HepG2 (cell line): ENCODE results near the gene USP5. TPM values are rescaled to one million over a fixed set of nuclear protein-coding genes. Genes with fewer than 3 reads are reported as not detected.
A peak's percentile ranks its signal among the peaks of the same experiment; 100 is the strongest.

Experiments used
- FOXA1 ChIP-seq, 2 experiments: fragments of 450-650 bp in 1 of 2; sonication (generic) in 1 of 2; formaldehyde crosslinking in 1 of 2; IDR thresholded peaks; 2 replicates each; pipeline versions ENCODE4 v1.4.0 to v1.6.1; 2016 to 2020; ENCODE audit warnings: missing genetic modification reagents in 1 of 2
- GPN1 ChIP-seq: sonication (generic); formaldehyde crosslinking; IDR thresholded peaks from 2 replicates; pipeline ENCODE4 v1.5.1; 2020; ENCODE audit warnings: missing genetic modification reagents, borderline replicate concordance
- HOXA5 ChIP-seq: sonication (generic); formaldehyde crosslinking; IDR thresholded peaks from 2 replicates; pipeline ENCODE4 v1.4.0; 2020; ENCODE audit warnings: missing genetic modification reagents
- MAF1 ChIP-seq: sonication (generic); formaldehyde crosslinking; IDR thresholded peaks from 2 replicates; pipeline ENCODE4 v1.5.0; 2020; ENCODE audit warnings: missing genetic modification reagents, borderline replicate concordance
- PHF21A ChIP-seq: sonication (generic); formaldehyde crosslinking; IDR thresholded peaks from 2 replicates; pipeline ENCODE4 v1.5.0; 2020; ENCODE audit warnings: mild to moderate bottlenecking, missing genetic modification reagents
- RBFOX2 ChIP-seq: fragments of 200-400 bp; formaldehyde crosslinking; IDR thresholded peaks from 2 replicates; pipeline ENCODE4 v1.6.1; 2017; ENCODE audit warnings: low read depth, mild to moderate bottlenecking, low read length
- ZFP62 ChIP-seq: sonication (generic); formaldehyde crosslinking; IDR thresholded peaks from 2 replicates; pipeline ENCODE4 v1.4.0; 2020; ENCODE audit warnings: missing genetic modification reagents
- ZNF136 ChIP-seq: sonication (generic); formaldehyde crosslinking; IDR thresholded peaks from 2 replicates; pipeline ENCODE4 v1.8.1; 2022; ENCODE audit warnings: low read depth, mild to moderate bottlenecking, moderate library complexity, missing genetic modification reagents
- ZNF160 ChIP-seq: sonication (generic); formaldehyde crosslinking; IDR thresholded peaks from 2 replicates; pipeline ENCODE4 v1.8.0; 2022; ENCODE audit warnings: mild to moderate bottlenecking, inconsistent platforms, missing genetic modification reagents
- ZNF180 ChIP-seq: sonication (generic); formaldehyde crosslinking; IDR thresholded peaks from 2 replicates; pipeline ENCODE4 v1.4.0; 2020; ENCODE audit warnings: low read depth, missing genetic modification reagents, borderline replicate concordance
- ZNF30 ChIP-seq: sonication (generic); formaldehyde crosslinking; IDR thresholded peaks from 2 replicates; pipeline ENCODE4 v1.5.0; 2020; ENCODE audit warnings: mild to moderate bottlenecking, missing genetic modification reagents
- ZNF343 ChIP-seq: sonication (generic); formaldehyde crosslinking; IDR thresholded peaks from 2 replicates; pipeline ENCODE4 v1.4.0; 2020; ENCODE audit warnings: mild to moderate bottlenecking, missing genetic modification reagents
- ZNF558 ChIP-seq: sonication (generic); formaldehyde crosslinking; IDR thresholded peaks from 2 replicates; pipeline ENCODE4 v1.9.0; 2022; ENCODE audit warnings: mild to moderate bottlenecking, missing genetic modification reagents, borderline replicate concordance
- ZNF605 ChIP-seq: sonication (generic); formaldehyde crosslinking; IDR thresholded peaks from 2 replicates; pipeline ENCODE4 v1.8.0; 2022; ENCODE audit warnings: mild to moderate bottlenecking, missing genetic modification reagents
- ZNF703 ChIP-seq: sonication (generic); formaldehyde crosslinking; IDR thresholded peaks from 2 replicates; pipeline ENCODE4 v1.5.1; 2020; ENCODE audit warnings: missing genetic modification reagents, mild to moderate bottlenecking, moderate library complexity, borderline replicate concordance
- polyA plus RNA-seq, 8 experiments: library from polyadenylated mRNA; depleted of rRNA in 3 of 8; stranded (reverse) in 7 of 8; unstranded in 1 of 8; fragments of >200 nt; fragmentation: Illumina TruSeq in 4 of 8; extraction: Trizol in 4 of 8; gene quantifications; 2 replicates each; pipeline versions ENCODE4 v1.2.1 to v1.2.3, GENCODE V29; 2011 to 2016; ENCODE audit warnings: low read depth in 4 of 8, missing spikeins in 1 of 8, mixed read lengths in 1 of 8; ENCODE audit not compliant: insufficient read depth in 1 of 8
- total RNA-seq, 5 experiments: library from RNA; depleted of rRNA; stranded (reverse); fragments of >200 nt; fragmentation: Illumina TruSeq; extraction: Trizol; gene quantifications; 2 replicates each; pipeline ENCODE4 v1.2.3, GENCODE V29; 2016; ENCODE audit warnings: low read depth in 1 of 5
- TF ChIP-seq, protein P1 (sequence below): sonication (generic); formaldehyde crosslinking; IDR thresholded peaks from 2 replicates; pipeline ENCODE4 v1.4.0; 2020; ENCODE audit warnings: mild to moderate bottlenecking, low read depth, missing genetic modification reagents
- TF ChIP-seq, protein P2 (sequence below): fragments of 450-650 bp; IDR thresholded peaks from 2 replicates; pipeline ENCODE4 v1.6.1; 2016
- TF ChIP-seq, protein P3 (sequence below): sonication (generic); formaldehyde crosslinking; IDR thresholded peaks from 2 replicates; pipeline ENCODE4 v1.8.1; 2023; ENCODE audit warnings: mild to moderate bottlenecking, moderate library complexity, missing genetic modification reagents
- TF ChIP-seq, protein P4 (sequence below): sonication (generic); formaldehyde crosslinking; IDR thresholded peaks from 2 replicates; pipeline ENCODE4 v1.4.0; 2020; ENCODE audit warnings: missing genetic modification reagents, mild to moderate bottlenecking, borderline replicate concordance
- TF ChIP-seq, protein P5 (sequence below): sonication (generic); formaldehyde crosslinking; IDR thresholded peaks from 2 replicates; pipeline ENCODE4 v1.4.0; 2020; ENCODE audit warnings: missing genetic modification reagents

The USP5 gene
- total and polyA plus RNA-seq, 2 of the 13 experiments (the other 11 are each of a cell fraction or from before 2014, with no cell fraction given), result 39.6 to 56.0 TPM

DNA sequence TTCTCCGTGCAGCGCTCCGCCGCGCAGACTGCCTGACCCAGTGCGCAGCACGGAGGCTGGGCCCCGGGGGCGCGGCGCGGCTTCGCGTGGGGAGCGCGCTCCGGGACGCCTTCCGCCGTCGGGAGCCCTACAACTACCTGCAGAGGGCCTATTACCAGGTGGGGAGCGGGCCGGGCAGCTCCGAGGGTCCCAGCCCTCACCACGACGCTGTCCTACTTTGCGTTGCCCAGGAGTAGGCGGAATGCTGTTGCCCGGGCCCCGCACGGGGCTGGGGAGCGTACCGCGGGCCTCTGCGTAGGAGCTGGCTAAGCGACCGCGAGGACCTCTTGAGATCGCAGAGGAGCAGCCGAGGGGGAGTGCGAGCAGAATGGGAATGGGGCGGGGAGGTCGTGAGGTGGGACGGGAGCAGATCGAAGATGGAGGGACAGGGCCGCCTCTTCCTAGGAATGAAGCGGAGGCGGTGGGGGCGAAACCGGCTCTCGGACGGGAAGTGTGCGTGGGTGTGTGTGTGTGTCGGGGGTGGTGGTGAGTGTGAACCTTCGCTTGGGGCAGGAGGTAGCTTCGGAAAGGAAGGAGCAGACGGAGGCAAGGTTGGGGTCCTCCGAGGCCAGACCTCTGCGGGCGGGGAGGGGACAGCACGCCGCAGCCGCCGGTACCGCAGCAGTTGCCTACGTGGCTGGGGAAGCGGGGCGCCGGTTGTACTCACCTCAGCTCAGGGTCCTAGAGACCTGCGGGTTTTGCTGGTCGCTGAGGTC lies 23.0 kb upstream of the USP5 start (continued):
- TF ChIP-seq, protein P1, sequence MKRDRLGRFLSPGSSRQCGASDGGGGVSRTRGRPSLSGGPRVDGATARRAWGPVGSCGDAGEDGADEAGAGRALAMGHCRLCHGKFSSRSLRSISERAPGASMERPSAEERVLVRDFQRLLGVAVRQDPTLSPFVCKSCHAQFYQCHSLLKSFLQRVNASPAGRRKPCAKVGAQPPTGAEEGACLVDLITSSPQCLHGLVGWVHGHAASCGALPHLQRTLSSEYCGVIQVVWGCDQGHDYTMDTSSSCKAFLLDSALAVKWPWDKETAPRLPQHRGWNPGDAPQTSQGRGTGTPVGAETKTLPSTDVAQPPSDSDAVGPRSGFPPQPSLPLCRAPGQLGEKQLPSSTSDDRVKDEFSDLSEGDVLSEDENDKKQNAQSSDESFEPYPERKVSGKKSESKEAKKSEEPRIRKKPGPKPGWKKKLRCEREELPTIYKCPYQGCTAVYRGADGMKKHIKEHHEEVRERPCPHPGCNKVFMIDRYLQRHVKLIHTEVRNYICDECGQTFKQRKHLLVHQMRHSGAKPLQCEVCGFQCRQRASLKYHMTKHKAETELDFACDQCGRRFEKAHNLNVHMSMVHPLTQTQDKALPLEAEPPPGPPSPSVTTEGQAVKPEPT (CRISPR knock-in tag), result 0 out of 2 replicates have a peak, but pooled peaks have one; percentile 19
- TF ChIP-seq ZNF30 (CRISPR knock-in tag) (no peak), RBFOX2 (peak; percentile 90), FOXA1 (IDR thresholded peaks at IDR 0.05) (no peak), FOXA1 (CRISPR knock-in tag; IDR thresholded peaks at IDR 0.05) (no peak), ZNF703 (CRISPR knock-in tag) (0 out of 2 replicates have a peak, but pooled peaks have one; percentile 54), HOXA5 (no peak), ZNF343 (peak; percentile 87), ZNF180 (CRISPR knock-in tag) (no peak), PHF21A (CRISPR knock-in tag) (no peak), ZNF558 (CRISPR knock-in tag) (no peak), ZNF136 (CRISPR knock-in tag) (no peak), ZFP62 (CRISPR knock-in tag) (no peak), GPN1 (CRISPR knock-in tag) (peak; percentile 92), ZNF160 (CRISPR knock-in tag) (no peak), ZNF605 (CRISPR knock-in tag) (no peak), MAF1 (no peak)
- TF ChIP-seq, protein P2, sequence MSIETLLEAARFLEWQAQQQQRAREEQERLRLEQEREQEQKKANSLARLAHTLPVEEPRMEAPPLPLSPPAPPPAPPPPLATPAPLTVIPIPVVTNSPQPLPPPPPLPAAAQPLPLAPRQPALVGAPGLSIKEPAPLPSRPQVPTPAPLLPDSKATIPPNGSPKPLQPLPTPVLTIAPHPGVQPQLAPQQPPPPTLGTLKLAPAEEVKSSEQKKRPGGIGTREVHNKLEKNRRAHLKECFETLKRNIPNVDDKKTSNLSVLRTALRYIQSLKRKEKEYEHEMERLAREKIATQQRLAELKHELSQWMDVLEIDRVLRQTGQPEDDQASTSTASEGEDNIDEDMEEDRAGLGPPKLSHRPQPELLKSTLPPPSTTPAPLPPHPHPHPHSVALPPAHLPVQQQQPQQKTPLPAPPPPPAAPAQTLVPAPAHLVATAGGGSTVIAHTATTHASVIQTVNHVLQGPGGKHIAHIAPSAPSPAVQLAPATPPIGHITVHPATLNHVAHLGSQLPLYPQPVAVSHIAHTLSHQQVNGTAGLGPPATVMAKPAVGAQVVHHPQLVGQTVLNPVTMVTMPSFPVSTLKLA, result no peak
- TF ChIP-seq, protein P3, sequence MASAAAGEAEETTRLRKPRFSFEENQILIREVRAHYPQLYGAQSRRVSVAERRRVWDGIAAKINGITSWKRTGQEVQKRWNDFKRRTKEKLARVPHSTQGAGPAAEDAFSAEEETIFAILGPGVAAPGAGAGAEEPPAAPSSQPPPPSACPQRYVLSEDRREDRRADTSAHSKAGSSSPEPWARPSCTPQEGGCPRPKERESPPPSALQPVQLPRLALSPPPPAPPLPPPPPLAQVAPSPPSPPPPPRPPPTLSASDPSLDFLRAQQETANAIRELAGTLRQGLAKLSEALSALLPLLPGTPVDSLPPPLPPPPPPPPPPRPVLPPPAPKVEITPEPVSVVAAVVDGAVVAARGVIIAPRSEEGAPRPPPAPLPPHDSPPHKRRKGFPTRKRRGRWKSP (CRISPR knock-in tag), result no peak; the same call in 1 of the 2 replicates
- TF ChIP-seq, protein P4, sequence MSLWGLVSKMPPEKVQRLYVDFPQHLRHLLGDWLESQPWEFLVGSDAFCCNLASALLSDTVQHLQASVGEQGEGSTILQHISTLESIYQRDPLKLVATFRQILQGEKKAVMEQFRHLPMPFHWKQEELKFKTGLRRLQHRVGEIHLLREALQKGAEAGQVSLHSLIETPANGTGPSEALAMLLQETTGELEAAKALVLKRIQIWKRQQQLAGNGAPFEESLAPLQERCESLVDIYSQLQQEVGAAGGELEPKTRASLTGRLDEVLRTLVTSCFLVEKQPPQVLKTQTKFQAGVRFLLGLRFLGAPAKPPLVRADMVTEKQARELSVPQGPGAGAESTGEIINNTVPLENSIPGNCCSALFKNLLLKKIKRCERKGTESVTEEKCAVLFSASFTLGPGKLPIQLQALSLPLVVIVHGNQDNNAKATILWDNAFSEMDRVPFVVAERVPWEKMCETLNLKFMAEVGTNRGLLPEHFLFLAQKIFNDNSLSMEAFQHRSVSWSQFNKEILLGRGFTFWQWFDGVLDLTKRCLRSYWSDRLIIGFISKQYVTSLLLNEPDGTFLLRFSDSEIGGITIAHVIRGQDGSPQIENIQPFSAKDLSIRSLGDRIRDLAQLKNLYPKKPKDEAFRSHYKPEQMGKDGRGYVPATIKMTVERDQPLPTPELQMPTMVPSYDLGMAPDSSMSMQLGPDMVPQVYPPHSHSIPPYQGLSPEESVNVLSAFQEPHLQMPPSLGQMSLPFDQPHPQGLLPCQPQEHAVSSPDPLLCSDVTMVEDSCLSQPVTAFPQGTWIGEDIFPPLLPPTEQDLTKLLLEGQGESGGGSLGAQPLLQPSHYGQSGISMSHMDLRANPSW (CRISPR knock-in tag), result no peak
- TF ChIP-seq, protein P5, sequence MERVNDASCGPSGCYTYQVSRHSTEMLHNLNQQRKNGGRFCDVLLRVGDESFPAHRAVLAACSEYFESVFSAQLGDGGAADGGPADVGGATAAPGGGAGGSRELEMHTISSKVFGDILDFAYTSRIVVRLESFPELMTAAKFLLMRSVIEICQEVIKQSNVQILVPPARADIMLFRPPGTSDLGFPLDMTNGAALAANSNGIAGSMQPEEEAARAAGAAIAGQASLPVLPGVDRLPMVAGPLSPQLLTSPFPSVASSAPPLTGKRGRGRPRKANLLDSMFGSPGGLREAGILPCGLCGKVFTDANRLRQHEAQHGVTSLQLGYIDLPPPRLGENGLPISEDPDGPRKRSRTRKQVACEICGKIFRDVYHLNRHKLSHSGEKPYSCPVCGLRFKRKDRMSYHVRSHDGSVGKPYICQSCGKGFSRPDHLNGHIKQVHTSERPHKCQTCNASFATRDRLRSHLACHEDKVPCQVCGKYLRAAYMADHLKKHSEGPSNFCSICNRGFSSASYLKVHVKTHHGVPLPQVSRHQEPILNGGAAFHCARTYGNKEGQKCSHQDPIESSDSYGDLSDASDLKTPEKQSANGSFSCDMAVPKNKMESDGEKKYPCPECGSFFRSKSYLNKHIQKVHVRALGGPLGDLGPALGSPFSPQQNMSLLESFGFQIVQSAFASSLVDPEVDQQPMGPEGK (CRISPR knock-in tag), result no peak
